Measurements from ENCODE around the gene ZMYND15.

ZMYND15 gene

DNA sequence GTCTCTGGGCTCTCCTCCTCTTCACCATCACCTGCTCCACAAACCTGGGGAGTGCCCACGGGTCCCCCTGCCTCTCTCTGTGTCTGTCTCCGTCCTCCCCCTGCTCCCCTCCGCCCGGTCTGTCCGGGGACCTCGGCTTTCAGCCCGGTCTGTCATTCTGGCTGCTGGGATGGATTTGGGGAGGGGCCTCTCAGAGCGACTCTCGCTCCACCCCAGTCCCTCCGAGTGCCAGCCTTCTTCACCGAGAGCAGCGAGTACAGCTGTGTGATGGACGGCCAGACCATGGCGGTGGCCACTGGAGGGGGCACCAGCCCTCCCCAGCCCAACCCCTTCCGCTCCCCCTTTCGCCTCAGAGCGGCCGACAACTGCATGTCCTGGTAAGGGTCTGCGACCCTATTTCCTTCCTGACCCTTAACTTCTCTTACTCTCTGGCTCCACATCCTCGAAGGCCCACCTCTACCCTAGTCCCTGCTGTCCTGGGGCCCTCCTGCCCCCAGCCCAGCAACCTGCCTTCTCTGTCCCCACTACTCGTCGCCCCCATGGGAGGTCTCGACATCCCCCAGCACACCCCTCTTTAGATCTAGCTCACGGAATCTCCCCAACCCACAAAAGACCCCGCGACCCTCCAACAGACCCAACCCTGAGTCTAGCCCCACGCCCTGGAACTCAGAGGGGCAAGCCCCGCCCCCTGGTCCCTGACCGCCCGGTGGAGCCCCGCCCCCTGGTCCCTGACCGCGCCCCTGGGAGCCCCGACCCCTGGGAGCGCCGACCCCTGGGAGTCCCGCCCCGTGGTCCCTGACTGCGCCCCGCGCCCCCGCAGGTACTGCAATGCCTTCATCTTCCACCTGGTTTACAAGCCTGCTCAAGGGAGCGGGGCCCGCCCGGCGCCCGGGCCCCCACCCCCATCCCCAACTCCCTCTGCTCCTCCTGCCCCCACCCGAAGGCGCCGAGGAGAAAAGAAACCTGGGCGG is 5.7 kb downstream of the ZMYND15 start:
- Histone ChIP-seq H3K9ac (ENCODE audit: low read length) (no peak overlapping the region), H3K27me3 (replicated peaks; ENCODE audit: control insufficient read depth, insufficient read depth, low read length) (peaks cover 35% of the 10 kb centered on the region), H3K9me3 (ENCODE audit: control insufficient read depth, low read length) (no peaks in the 10 kb centered on the region), H3K36me3 (ENCODE audit: control insufficient read depth, insufficient read depth, low read length, severe bottlenecking) (no peaks in the 10 kb centered on the region), H3K4me3 (ENCODE audit: low read length) (no peak overlapping the region), H3K4me1 (ENCODE audit: control insufficient read depth, insufficient read depth, low read length) (no peaks in the 10 kb centered on the region)
- no peak for DNase-seq (ENCODE audit: low read depth)

DNA sequence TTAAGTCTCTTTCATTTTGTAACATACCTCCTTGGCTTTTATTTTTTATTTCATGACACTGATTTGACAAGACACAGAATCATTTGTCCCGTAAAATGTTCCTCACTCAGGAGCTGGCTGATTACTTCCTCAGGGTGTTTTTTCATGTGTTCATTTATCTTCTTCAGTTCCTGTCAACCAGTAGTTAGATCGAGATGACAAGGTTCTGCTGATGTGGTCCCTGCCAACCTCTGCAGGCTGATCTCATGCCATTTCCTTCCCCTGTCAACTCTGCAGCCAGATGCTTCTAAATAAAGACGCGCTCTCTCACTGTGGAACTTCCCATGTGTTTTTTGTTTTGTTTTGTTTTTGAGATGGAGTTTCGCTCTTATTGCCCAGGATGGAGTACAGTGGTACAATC is 8.2 kb downstream of the ZMYND15 start:
- H3K4me1 ChIP-seq (ENCODE audit: control insufficient read depth, insufficient read depth, low read length) = no peaks in the 10 kb centered on the region
- DNase-seq (ENCODE audit: low read depth) = no peak

DNA sequence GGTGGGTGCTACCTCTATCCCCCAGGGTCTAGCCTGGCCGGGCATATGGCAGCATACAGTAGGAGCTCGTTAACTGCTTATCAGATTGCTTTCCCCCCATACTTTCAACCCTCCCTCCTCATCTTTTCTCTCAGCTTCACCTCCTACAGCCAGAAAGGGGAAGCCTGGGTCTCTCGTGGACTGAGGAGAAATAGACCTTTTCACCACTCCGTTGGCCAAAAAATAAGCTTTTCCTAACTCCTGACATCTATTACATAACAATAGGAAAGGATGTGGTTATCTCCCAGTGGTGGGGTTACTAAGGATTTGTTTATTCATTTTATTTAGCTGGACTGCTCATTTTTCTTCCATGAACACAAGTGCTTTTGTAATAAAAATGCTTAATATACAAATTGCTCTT is 9.1 kb downstream of the ZMYND15 start:
- H3K9me3 ChIP-seq (ENCODE audit: control insufficient read depth, low read length) = no peaks in the 10 kb centered on the region

More for the DNA sequence above, 8.2 kb downstream of the ZMYND15 start:
- Histone ChIP-seq H3K4me3 (ENCODE audit: low read length) (no peak overlapping the region), H3K9ac (ENCODE audit: low read length) (no peak overlapping the region), H3K9me3 (ENCODE audit: control insufficient read depth, low read length) (no peaks in the 10 kb centered on the region), H3K27me3 (replicated peaks; ENCODE audit: control insufficient read depth, insufficient read depth, low read length) (peaks cover 49% of the 10 kb centered on the region), H3K36me3 (ENCODE audit: control insufficient read depth, insufficient read depth, low read length, severe bottlenecking) (no peaks in the 10 kb centered on the region)

DNA sequence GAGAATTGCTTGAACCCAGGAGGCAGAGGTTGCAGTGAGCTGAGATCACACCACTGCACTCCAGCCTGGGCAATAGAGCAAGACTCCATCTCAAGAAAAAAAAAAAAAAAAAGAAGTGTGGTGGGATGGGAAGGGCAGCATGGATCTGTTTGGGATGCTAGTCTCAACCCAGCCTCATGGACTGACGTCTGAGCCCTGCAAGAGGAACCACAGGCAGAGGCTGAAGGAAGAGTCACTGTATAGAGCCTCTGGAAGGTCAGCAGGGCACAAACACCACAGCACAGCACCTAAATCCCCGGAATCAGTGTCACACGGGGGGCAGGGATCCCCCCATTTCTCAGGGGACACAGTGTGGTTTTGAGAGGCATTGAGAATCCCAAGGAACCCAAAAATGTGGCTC is 11.0 kb downstream of the ZMYND15 start:
- no peaks in the 10 kb centered on the region for H3K4me1 ChIP-seq (ENCODE audit: control insufficient read depth, insufficient read depth, low read length)
- no peak for DNase-seq (ENCODE audit: low read depth)
- H3K9me3 ChIP-seq (ENCODE audit: control insufficient read depth, low read length) = no peaks in the 10 kb centered on the region
- H3K4me3 ChIP-seq (ENCODE audit: low read length) = no peak overlapping the region
- peaks cover 52% of the 10 kb centered on the region for H3K27me3 ChIP-seq (replicated peaks; ENCODE audit: control insufficient read depth, insufficient read depth, low read length)
- H3K36me3 ChIP-seq (ENCODE audit: control insufficient read depth, insufficient read depth, low read length, severe bottlenecking) = no peaks in the 10 kb centered on the region
- H3K9ac ChIP-seq (ENCODE audit: low read length) = no peak overlapping the region

More for the DNA sequence above, 9.1 kb downstream of the ZMYND15 start:
- H3K9ac ChIP-seq (ENCODE audit: low read length) = no peak overlapping the region
- H3K27me3 ChIP-seq (replicated peaks; ENCODE audit: control insufficient read depth, insufficient read depth, low read length) = peaks cover 55% of the 10 kb centered on the region
- DNase-seq (ENCODE audit: low read depth) = no peak
- H3K4me1 ChIP-seq (ENCODE audit: control insufficient read depth, insufficient read depth, low read length) = no peaks in the 10 kb centered on the region
- H3K36me3 ChIP-seq (ENCODE audit: control insufficient read depth, insufficient read depth, low read length, severe bottlenecking) = no peaks in the 10 kb centered on the region
- no peak overlapping the region for H3K4me3 ChIP-seq (ENCODE audit: low read length)

DNA sequence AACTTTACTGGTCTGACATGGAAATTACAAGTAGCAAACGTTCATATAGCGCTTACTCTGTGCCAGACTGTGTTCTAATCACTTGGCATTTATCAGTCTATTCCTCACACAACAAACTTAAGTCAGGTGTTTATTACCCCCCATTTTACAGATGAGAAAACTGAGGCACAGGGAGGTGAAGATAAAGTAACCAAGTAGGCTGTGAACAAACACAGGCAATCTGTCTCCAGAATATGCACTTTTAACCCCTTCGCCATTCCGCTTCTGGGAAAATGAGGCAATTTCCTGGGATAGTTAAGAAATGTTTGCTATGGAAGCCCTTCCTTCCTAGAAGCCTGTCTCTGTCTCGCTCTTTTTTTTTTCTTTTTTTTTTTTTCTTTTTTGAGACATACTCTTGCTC is 12.3 kb downstream of the ZMYND15 start:
- Histone ChIP-seq H3K9ac (ENCODE audit: low read length) (no peak overlapping the region), H3K27me3 (replicated peaks; ENCODE audit: control insufficient read depth, insufficient read depth, low read length) (peaks cover 49% of the 10 kb centered on the region), H3K9me3 (ENCODE audit: control insufficient read depth, low read length) (no peaks in the 10 kb centered on the region), H3K4me3 (ENCODE audit: low read length) (no peak overlapping the region), H3K4me1 (ENCODE audit: control insufficient read depth, insufficient read depth, low read length) (no peaks in the 10 kb centered on the region), H3K36me3 (ENCODE audit: control insufficient read depth, insufficient read depth, low read length, severe bottlenecking) (no peaks in the 10 kb centered on the region)
- no peak for DNase-seq (ENCODE audit: low read depth)

DNA sequence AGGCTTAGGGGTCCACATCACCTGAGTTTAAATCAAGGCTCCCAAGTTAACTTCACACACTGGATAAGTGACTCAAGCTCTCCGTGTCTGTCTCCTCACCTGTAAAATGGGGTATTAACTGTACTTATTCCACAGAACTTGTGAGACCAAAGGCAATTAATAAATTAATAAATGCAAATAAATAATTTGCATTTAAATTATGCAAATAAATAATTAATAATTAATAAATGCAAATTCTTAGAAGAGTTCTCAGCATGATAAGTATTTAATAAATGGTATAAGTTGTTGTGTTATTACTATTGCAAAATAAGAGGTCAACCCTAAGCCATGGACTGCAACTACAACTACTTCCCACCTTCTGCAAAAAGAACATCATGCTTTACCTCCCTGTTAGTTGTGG is 13.8 kb downstream of the ZMYND15 start:
- Histone ChIP-seq H3K9ac (ENCODE audit: low read length) (no peak overlapping the region), H3K36me3 (ENCODE audit: control insufficient read depth, insufficient read depth, low read length, severe bottlenecking) (no peaks in the 10 kb centered on the region), H3K9me3 (ENCODE audit: control insufficient read depth, low read length) (no peaks in the 10 kb centered on the region), H3K4me1 (ENCODE audit: control insufficient read depth, insufficient read depth, low read length) (no peaks in the 10 kb centered on the region), H3K4me3 (ENCODE audit: low read length) (no peak overlapping the region), H3K27me3 (replicated peaks; ENCODE audit: control insufficient read depth, insufficient read depth, low read length) (peaks cover 61% of the 10 kb centered on the region)
- no peak for DNase-seq (ENCODE audit: low read depth)

DNA sequence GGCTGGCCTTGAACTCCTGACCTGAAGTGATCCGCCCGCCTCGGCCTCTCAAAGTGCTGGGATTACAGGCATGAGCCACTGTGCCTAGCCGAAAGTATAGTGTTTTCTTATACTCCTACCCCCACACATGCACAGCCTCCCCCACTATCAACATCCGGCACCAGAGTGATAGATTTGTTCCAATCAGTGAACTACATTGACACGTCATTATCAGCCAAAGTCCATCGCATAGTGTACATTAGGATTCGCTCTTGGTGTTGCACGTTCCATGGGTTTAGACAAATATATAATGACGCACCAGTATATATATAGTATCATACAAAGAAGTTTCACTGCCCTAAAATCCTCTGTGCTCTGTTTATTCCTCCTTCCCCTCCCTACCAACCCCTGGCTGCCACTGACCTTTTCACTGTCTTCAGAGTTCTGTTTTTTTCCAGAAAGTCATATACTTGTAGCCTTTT is 20.2 kb downstream of the ZMYND15 start:
- no peaks in the 10 kb centered on the region for H3K4me1 ChIP-seq (ENCODE audit: control insufficient read depth, insufficient read depth, low read length)
- H3K4me3 ChIP-seq (ENCODE audit: low read length) = no peak overlapping the region
- DNase-seq (ENCODE audit: low read depth) = no peak
- no peaks in the 10 kb centered on the region for H3K9me3 ChIP-seq (ENCODE audit: control insufficient read depth, low read length)
- no peaks in the 10 kb centered on the region for H3K36me3 ChIP-seq (ENCODE audit: control insufficient read depth, insufficient read depth, low read length, severe bottlenecking)
- peaks cover 45% of the 10 kb centered on the region for H3K27me3 ChIP-seq (replicated peaks; ENCODE audit: control insufficient read depth, insufficient read depth, low read length)
- H3K9ac ChIP-seq (ENCODE audit: low read length) = no peak overlapping the region

DNA sequence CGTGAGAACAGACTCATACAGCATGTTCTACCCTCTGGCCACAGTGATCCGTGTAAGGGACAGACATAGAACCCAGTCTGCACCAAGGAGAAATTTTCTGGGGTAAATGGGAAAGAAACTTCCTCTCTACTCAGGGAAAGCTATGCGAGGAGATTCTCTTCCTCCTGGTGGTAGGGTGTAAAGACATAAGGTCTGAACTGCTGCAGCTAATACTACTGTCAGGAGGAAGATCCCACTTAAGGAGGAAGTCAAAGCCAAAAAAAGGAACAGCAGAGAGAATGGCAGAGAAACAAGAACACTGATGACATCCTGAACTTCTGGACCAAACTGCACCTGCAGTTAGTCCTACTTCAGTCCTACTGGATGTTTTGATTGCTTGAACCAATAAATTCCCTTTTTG is 25.0 kb downstream of the ZMYND15 start:
- Histone ChIP-seq H3K27me3 (replicated peaks; ENCODE audit: control insufficient read depth, insufficient read depth, low read length) (peaks cover 25% of the 10 kb centered on the region), H3K9ac (ENCODE audit: low read length) (no peak overlapping the region), H3K36me3 (ENCODE audit: control insufficient read depth, insufficient read depth, low read length, severe bottlenecking) (no peaks in the 10 kb centered on the region), H3K9me3 (ENCODE audit: control insufficient read depth, low read length) (no peaks in the 10 kb centered on the region), H3K4me1 (ENCODE audit: control insufficient read depth, insufficient read depth, low read length) (no peaks in the 10 kb centered on the region), H3K4me3 (ENCODE audit: low read length) (no peak overlapping the region)
- DNase-seq (ENCODE audit: low read depth) = no peak

DNA sequence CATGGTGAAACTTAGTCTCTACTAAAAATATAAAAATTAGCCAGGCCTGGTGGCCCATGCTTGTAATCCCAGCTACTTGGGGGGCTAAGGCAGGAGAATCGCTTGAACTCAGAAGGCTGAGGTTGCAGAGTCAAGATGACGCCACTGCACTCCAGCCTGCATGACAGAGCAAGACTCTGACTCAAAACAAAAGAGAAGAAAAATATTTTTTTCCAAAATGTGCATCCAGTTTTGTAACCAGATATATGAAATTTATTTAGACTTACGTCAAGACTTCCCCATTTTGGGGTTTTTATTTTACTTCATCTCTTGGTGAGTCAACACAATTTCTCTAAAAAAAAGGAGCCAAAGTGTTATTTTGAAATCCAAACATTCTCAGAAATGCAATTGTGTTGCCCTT is 26.6 kb downstream of the ZMYND15 start:
- Histone ChIP-seq H3K9me3 (ENCODE audit: control insufficient read depth, low read length) (no peaks in the 10 kb centered on the region), H3K9ac (ENCODE audit: low read length) (no peak overlapping the region), H3K27me3 (replicated peaks; ENCODE audit: control insufficient read depth, insufficient read depth, low read length) (peaks cover 14% of the 10 kb centered on the region), H3K4me1 (ENCODE audit: control insufficient read depth, insufficient read depth, low read length) (no peaks in the 10 kb centered on the region), H3K36me3 (ENCODE audit: control insufficient read depth, insufficient read depth, low read length, severe bottlenecking) (no peaks in the 10 kb centered on the region), H3K4me3 (ENCODE audit: low read length) (no peak overlapping the region)
- DNase-seq (ENCODE audit: low read depth) = peak; percentile 45

DNA sequence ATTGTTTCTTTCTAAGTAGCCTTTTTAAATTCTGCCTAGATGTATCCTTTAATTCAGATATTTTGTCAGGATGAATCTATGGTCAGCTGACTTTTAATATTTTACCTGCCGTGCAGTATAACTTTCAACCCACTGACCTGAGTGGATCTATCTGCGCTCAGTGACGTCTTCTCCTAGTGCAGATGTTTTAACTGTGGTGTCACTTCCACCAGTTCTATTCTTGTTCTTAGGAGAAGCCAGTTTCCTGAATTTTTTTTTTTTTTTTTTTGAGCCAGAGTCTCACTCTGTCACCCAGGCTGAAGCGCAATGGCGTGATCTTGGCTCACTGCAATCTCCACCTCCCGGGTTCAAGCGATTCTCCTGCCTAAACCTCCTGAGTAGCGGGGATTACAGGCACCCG is 27.1 kb downstream of the ZMYND15 start:
- H3K27me3 ChIP-seq (replicated peaks; ENCODE audit: control insufficient read depth, insufficient read depth, low read length) = peaks cover 17% of the 10 kb centered on the region
- no peaks in the 10 kb centered on the region for H3K9me3 ChIP-seq (ENCODE audit: control insufficient read depth, low read length)
- no peak for DNase-seq (ENCODE audit: low read depth)
- H3K4me1 ChIP-seq (ENCODE audit: control insufficient read depth, insufficient read depth, low read length) = no peaks in the 10 kb centered on the region
- H3K4me3 ChIP-seq (ENCODE audit: low read length) = no peak overlapping the region
- H3K36me3 ChIP-seq (ENCODE audit: control insufficient read depth, insufficient read depth, low read length, severe bottlenecking) = no peaks in the 10 kb centered on the region
- no peak overlapping the region for H3K9ac ChIP-seq (ENCODE audit: low read length)

DNA sequence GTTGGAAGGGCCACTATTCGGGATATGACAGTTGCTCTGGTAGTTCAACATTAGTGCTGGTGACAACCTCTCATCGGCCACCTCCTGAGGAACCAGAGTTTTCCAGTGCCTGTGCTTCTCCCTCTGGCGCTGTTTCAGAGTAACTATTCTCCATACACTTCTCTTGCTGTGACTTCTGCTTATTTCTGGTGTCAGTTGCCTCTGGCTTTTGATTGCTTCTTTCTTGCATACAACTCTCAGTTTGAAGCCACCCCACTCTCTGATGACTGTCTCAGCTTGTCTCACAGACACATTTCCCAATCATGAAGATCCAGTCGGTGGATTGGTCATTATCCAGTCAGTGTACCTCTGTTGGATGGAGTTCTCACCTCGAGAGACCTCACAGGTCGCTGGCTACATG is 28.7 kb downstream of the ZMYND15 start:
- DNase-seq (ENCODE audit: low read depth) = no peak

More for the DNA sequence above, 28.7 kb downstream of the ZMYND15 start:
- Histone ChIP-seq H3K27me3 (replicated peaks; ENCODE audit: control insufficient read depth, insufficient read depth, low read length) (peaks cover 25% of the 10 kb centered on the region), H3K9ac (ENCODE audit: low read length) (no peak overlapping the region), H3K4me1 (ENCODE audit: control insufficient read depth, insufficient read depth, low read length) (no peaks in the 10 kb centered on the region), H3K9me3 (ENCODE audit: control insufficient read depth, low read length) (no peaks in the 10 kb centered on the region), H3K36me3 (ENCODE audit: control insufficient read depth, insufficient read depth, low read length, severe bottlenecking) (no peaks in the 10 kb centered on the region), H3K4me3 (ENCODE audit: low read length) (no peak overlapping the region)

Data from adipocyte (in vitro differentiated cells).